Endothelial cell of hepatic sinusoid (primary cell): ENCODE measurements around the gene XYLB.

ENCODE experiments used
- in situ Hi-C: cut with HindIII; loops from 2 replicates; pipeline ENCODE4 v1.10.0; 2017; ENCODE audit warnings: low sequenced_read_pairs

Gene XYLB

DNA sequence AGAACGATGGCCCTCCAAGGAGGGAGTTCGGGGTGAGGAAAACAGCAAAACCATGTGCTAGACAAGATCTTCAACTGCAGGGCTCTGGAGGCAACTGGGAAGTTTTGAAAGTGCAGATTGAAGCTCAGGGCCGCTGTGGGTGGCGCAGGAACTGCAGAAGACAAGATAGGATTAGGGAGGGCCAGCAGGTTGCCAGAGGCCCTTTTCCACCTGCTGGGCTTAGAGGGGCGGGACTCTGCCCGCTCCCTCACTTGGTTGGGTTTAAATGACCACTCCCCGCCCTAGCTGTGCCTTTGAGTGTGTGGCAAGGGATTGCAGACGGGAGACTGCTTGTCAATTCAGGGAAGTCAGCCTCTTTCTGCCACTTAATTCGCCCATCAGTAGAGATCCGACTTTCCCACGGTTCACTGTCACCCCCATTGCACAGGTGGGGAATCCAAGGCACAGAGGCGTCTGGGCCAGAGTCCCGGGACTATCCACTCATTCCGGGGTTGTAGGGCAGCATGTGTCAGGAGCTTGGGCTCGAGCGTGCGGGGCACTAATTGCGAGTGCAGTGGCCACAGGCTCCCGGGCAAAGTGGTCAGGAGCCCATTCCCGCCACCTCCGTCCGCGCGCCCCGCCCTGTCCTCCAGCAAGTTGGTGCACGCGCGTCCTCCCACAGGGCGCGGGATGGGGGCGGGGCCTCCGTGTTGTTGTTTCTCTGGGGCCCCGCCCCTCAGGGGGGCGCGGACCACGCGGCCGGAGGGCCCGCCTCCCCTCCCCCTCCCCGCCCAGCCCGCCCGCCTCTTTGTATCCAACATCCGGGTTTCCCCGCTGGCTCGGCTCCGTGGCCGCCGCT, 106.7 kb downstream of the XYLB start, which contains the start of gene ACVR2B:
TSS of gene ACVR2B (plus strand) at position 816 of the 838 bp plus-strand sequence. CDS start 433 bp downstream, outside the sequence.
- in situ Hi-C loops = no loop called here

DNA sequence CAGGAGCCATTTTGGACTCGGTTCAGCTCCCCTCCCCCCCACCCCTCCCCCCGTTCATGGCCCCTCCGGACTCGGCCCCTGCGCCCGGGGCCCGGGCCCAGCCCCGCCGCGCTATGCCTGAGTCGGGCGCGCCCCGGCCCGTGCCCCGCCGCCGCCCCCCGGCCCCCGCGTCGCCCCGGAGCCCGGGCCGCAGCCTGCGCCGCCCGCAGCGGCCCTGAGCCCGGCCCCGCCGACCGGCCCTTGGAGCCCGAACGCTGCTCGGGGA, 107.3 kb downstream of the XYLB start:
- in situ Hi-C loops = no loop called here

DNA sequence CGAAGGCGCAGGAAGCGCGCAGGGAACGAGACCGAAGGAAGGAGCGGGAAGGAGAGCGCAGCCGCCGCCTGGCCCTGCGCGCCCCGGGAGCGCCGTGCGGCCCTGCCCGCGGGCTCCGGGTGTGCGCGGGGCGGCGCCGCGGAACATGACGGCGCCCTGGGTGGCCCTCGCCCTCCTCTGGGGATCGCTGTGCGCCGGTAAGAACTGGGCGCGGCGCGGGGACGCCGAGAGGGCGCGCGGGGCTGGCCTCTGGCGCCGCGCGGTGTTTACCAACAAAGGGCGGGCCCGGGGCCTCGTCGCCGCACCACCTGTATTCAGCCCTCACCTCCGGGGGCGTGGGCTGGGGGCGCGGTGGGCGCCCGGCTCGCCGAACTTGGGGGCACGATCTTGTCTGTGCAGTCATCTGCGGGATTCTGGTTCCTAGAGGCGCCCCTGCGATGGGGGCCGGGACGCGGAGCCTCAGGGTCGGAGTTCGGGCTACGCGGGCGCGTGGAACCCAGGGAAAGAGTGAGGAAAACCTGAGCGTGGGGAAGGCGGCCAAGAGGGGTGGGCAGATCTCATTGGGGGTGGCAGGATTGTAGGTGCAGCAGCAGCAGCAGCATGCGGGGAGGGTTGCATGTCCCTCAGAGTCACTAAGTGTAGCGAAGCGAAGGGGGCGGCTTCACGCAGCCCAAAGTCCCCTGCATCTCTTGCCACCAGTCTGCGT, 107.7 kb downstream of the XYLB start:
- in situ Hi-C loops = no loop called here

DNA sequence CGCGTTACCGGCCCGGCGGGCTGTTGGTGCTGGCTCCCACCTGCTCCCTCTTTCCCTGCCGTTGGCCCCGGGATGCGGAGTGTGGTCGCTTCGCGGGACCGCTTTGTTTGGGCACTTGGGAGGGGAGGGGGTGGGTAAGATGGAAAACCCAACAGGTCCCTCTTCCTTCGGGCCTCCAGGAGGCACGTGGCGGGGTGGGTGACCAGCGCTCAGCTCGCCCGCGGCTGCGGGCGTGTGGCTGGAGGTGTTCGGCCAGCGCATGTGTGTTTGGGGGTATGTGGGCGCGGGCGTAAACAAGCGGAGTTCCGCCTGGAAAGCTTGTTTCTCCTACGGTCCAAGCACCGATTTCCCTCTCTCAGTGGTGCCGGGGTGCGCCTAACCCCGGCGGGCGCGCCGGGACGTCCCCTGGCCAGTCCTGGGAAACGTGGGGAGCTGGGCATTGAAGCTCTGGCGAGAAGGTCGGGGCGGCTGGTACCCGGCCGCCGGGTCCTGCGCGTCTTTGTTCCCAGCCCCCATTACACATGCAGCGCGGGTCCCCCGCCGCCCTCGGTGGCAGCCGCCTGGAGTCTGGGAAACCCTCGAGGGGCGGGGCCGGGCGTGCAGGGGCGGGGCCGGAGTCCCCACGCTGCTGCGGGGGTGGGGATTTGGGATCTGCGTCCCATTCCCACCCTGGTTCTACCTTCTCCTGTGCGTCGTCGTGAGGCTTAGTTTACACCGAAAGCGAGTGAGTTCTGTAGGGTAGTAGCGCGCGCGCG, 108.5 kb downstream of the XYLB start:
- in situ Hi-C loops = loop anchor here (5.0 kb wide), 1 partner anchor 73 kb away; no protein-coding TSS in a partner anchor

DNA sequence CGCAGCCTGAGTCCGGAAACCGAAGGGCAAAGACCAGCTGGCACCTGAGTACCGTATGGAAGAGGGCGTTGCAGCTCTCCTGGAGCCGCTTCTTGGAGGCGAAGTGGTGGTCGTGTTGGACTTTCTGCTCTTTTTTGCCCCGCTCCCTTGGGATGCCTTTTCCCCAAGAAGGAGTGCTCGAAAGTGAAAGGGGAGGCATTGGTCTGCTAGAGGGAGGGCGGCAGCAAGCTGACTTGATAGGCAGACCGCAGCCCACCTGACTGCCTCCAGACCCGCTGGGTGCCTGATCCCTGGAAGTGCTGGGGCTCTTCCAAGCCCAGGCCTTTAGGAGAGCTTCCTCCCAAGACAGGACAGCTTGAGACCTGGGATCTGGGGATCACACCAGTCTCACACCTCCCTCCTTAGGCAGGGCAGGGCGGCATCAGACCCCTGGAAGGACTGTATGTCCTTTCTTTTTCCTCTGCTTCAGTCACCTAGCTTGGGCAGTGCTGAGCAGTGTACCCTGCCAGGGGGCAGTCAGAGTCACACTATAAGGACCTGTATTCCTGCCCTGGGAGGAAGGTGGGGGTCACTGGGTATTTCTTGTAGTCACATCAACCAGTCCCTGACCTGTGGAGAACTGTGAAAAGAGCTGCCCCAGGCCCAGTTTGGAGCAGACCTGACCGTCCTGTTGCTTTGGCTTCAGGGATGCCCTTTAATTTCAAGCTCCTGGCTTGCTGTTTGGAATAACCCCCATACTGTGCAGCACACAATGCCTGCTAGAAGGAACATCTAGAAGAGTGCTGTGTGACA, 109.2 kb downstream of the XYLB start:
- in situ Hi-C loops = loop anchor here (5.0 kb wide), 1 partner anchor 74 kb away; no protein-coding TSS in a partner anchor

DNA sequence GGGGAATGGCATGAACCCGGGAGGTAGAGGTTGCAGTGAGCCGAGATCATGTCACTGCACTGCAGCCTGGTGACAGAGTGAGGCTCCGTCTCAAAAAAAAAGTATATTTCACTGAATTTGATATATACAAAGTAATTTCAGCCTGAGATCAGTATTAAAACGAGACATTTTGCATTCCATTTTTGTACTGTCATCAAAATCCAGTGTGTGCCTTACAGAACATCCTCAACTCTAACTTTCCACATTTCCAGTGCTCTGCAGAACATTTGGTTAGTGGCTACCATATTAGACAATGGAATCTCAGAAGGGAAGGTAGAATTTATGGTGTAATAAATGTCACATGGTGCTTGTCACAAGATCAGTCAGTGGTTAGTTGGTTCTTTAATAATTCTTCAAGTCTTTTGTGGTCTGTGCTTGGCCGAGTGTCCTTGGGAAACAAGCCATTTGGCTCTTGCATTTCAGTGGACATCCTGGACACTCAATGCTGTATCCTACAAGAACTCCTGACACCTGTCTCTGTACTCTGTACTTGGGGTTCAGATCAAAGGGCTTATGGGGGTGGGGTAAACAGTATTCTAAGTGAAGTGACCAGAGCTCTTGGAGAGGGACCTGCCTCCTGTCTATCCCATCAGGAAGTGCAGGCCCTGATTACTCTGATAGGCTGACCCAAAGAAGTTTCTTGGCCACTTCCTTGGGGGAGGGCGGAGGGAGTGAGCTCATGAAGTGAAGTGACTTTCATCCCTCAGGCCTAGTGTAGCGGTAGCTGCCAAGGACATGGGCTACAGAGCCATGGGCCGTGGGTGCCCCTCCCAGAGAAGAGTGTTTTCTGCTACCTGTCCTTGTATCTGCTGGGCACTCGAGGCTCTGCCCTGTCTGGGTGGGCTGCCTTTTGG, 110.8 kb downstream of the XYLB start:
- in situ Hi-C loops = loop anchor here (5.0 kb wide), 1 partner anchor 75 kb away; no protein-coding TSS in a partner anchor

DNA sequence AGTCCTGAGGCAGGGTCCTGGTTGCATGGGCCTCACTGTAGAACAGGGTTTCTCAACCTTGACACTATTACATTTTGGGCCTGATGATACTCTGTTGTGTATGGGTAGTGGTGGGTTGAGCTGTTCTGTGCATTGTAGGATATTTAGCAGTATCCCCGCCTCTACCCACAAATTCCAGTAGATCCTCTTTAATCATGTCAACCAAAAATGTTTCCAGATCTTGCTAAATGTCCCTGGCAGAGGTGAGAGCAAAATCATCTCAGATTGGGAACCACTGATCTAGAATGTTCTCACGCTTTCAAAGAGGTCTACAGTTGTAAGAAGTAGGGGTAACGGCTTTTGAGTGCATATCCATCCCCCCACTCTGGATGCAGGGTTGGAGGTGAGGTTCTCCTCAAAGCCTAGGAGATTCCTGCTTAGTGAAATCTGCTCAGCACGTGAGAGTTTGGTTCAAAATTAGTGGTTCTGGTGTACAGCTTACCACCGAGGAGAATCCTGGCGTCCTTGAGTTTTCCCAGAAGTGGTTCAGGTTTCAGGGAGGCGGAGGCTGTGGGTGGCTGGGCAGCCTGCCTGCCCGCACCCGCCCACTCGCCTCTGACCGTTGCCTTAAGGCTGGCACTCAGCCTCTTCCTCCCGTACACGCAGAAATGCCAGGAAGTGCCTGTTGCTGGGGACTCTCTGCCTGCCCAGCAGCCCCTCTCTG, 112.4 kb downstream of the XYLB start:
- in situ Hi-C loops = loop anchor here (5.0 kb wide), 1 partner anchor 77 kb away; no protein-coding TSS in a partner anchor

DNA sequence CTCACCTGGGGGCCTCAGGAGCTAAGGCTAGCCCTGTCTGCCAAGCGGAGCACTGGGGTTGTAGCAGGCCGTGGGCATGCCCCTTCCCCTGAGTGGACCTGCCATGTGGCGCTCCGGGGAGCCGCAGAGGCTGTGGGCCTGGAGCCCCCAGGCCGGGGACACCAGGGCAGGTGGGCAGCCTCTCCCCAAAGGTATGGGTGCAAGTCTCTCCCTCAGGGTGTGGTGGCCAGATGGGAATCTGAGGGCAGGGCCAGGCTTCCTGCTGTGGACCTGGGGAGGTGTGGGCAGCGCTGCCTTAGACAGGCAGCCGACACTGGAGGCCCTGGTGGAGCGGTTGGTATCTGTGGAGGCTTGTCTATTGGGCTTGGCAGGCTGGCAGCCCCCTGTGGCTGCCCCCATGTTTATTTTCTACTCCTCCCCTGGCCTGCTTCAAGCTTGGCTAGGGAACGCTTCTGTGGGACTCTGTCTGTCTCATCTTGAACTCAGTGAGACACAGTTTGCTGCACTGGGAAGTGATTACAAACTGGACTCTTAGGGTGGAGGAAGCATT, 113.0 kb downstream of the XYLB start:
- in situ Hi-C loops = loop anchor here (5.0 kb wide), 1 partner anchor 77 kb away; no protein-coding TSS in a partner anchor

DNA sequence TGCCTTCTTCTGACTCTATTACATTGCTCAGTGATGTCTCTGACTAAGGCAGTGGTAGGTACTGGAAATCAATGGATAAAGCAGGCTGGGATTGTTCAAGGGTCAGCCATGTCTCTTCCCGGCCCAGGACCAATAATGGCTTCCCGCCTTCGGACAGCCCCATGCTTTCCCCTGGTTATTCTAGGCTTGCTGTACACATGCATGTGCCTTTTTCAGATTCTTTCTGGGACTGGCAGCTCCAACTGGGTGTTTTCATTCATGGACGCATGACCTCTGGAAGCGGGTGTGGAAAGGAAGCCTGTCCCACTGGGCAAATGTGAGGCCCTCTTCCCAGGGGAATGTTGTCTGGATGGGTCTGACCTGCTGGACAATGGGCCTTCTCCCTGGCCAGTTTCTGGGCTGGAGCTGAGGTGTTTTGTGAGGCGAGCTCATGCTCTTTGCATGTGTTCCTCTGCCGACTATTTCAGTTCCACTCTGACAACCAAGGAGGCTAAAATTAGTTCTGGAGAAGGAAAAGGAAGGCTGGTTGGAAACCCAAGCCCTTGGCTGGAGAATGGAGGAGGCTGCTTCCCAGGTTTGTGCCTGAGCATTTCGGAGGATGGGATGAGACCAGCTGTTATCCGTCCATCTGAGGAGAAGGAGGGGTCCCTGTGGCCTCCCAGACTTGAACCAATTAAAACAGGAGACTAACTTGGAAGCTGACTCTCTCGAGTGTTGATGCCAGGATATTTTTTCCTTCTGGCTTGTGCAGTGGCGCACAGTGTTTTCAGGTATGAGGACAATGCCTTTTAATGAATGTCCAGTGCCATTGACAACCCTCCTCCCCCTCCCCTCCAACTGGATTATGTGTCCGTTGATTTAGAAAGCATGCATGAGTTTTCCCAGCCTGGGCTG, 114.0 kb downstream of the XYLB start:
- in situ Hi-C loops = no loop called here
